22Rv1 (cell line): Measurements from ENCODE around the gene ALS2CL.

Experiments used
- H3K27ac ChIP-seq: fragments of 450-650 bp; 2 replicates; pipeline ENCODE4 v1.5.1; 2017
- CTCF ChIP-seq: fragments of 450-650 bp; IDR thresholded peaks from 2 replicates; pipeline ENCODE4 v1.5.1; 2017; ENCODE audit warnings: mild to moderate bottlenecking
- ZFX ChIP-seq: fragments of 450-650 bp; IDR thresholded peaks from 2 replicates; pipeline ENCODE4 v1.6.1; 2017; ENCODE audit warnings: antibody characterized with exemption, borderline replicate concordance

ALS2CL gene

GRCh38 chr3:46679681-46680080, 13.8 kb downstream of the ALS2CL start:
- H3K27ac ChIP-seq = no peak overlapping the region
- TF ChIP-seq CTCF = no peak
- TF ChIP-seq ZFX = no peak

GRCh38 chr3:46678280-46678679, 15.2 kb downstream of the ALS2CL start:
- no peak overlapping the region for H3K27ac ChIP-seq
- TF ChIP-seq ZFX = no peak

GRCh38 chr3:46677411-46677726, 16.1 kb downstream of the ALS2CL start:
- TF ChIP-seq CTCF (no peak), ZFX (no peak)
- H3K27ac ChIP-seq = no peak overlapping the region

- TF ChIP-seq ZFX (no peak), CTCF (no peak)
- no peak overlapping the region for H3K27ac ChIP-seq
Measured at GRCh38 chr3:46676601-46677410, 16.7 kb downstream of the ALS2CL start.

GRCh38 chr3:46675843-46676567, 17.5 kb downstream of the ALS2CL start:
- no peak for TF ChIP-seq ZFX
- no peak for TF ChIP-seq CTCF
- H3K27ac ChIP-seq = no peak overlapping the region

GRCh38 chr3:46675426-46675825, 18.1 kb downstream of the ALS2CL start:
- TF ChIP-seq ZFX (no peak), CTCF (no peak)
- H3K27ac ChIP-seq = no peak overlapping the region

GRCh38 chr3:46674031-46674845, 19.2 kb downstream of the ALS2CL start:
- TF ChIP-seq ZFX (no peak), CTCF (0 out of 2 replicates have a peak, but pooled peaks have one; percentile 4)
- H3K27ac ChIP-seq = no peak overlapping the region
